NT2/D1 (cell line): ENCODE measurements around the gene DIS3L2.

Experiments used
- DNase-seq: peaks from one replicate; pipeline ENCODE4 v3.0.0-alpha.2; 2011; ENCODE audit warnings: low read depth, low spot score
- H3K27me3 ChIP-seq: 2 replicates; pipeline ENCODE4 v1.6.0; 2011; ENCODE audit warnings: mild to moderate bottlenecking; ENCODE audit not compliant: insufficient read length, insufficient read depth
- H3K36me3 ChIP-seq: 2 replicates; pipeline ENCODE4 v1.6.1; 2011; ENCODE audit warnings: mild to moderate bottlenecking, low read length, mixed read lengths; ENCODE audit not compliant: insufficient read depth, insufficient read length
- H3K4me1 ChIP-seq: 2 replicates; pipeline ENCODE4 v1.5.1; 2011; ENCODE audit not compliant: insufficient read depth, insufficient read length
- H3K4me3 ChIP-seq: 2 replicates; pipeline ENCODE4 v1.5.1; 2011; ENCODE audit warnings: low read depth; ENCODE audit not compliant: insufficient read length
- H3K9ac ChIP-seq: 2 replicates; pipeline ENCODE4 v1.6.0; 2011; ENCODE audit warnings: low read depth; ENCODE audit not compliant: insufficient read length
- H3K9me3 ChIP-seq: 2 replicates; pipeline ENCODE4 v1.5.1; 2011; ENCODE audit warnings: mild to moderate bottlenecking, low read length; ENCODE audit not compliant: insufficient read depth
- SUZ12 ChIP-seq: IDR thresholded peaks from 2 replicates; pipeline ENCODE4 v1.6.1; 2011; ENCODE audit not compliant: insufficient read length, insufficient read depth; ENCODE audit errors: extremely low read depth
- YY1 ChIP-seq: IDR thresholded peaks from 2 replicates; pipeline ENCODE4 v1.6.1; 2011; ENCODE audit not compliant: insufficient read length, insufficient read depth
- ZNF274 ChIP-seq: IDR thresholded peaks from 2 replicates; pipeline ENCODE4 v1.6.1; 2011; ENCODE audit warnings: mild to moderate bottlenecking, low read depth, low read length

DIS3L2 gene

DNA sequence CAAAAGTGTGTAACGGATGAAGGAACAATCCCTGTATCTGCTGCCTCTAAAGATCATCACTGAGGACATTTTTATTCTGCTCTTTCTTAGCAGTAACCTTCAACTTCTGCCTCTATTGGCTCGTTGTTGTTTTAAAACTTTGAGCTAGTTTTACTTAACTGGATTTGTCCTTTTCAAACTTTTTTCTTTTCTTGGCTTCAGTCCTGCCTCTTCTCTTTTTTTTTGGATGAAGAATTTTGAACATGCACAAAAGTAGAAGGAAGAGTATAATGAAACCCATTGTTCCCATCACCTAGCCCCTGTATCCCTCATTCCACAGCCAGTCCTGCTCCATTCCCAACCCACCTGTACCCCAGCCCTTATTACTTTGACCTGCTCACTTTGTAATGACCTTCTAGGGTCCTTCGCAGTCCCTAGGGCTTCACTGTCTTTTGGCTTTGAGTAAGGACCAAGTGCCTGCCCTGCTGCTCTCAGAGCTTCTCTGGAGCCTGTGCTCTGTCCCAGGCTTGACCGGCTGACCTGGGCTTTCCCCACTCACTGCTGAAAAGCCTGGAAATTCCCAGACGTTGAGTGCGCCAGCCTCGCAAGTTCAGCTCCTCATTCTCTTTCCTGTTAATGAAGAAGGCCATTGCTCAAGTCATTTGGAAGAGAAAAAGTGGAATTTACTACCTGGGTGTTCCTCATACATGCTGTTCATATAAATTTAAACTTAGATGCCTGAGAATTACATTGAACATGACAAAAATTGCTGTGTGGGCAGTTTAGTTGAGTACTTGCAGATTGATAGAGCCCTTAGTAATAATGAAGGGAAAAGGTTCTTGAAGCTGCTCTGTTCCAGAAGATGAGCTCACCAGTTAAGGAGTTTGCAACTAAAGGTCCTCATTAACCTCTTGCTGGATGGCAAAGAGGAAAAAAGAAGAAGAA is 267.7 kb downstream of the DIS3L2 start:
- H3K27me3 ChIP-seq = no peaks in the 10 kb centered on the region
- H3K4me1 ChIP-seq = peaks cover 7% of the 10 kb centered on the region
- TF ChIP-seq ZNF274 (no peak), YY1 (no peak), SUZ12 (no peak)
- H3K9ac ChIP-seq = no peak overlapping the region
- H3K9me3 ChIP-seq = no peaks in the 10 kb centered on the region
- no peak for DNase-seq
- no peaks in the 10 kb centered on the region for H3K36me3 ChIP-seq
- no peak overlapping the region for H3K4me3 ChIP-seq

DNA sequence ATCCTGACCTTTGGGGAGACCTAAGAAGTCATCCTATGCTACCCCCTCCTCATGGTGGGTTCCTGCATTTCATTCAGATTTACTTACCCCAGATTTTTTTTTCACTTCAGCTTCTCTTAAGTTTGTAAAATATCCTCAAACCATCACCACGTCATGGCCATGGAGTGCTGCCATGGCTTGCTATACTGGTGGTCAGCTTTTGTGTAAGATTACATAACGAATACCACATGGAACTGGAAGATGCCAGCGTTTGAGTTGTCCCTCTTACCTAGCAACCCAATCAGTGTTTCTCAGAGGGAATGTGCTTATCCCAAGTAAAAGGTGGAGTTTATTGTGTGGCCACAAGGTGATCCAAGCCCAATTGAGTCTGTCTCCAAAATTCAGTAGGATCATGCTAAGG is 268.4 kb downstream of the DIS3L2 start:
- Histone ChIP-seq H3K36me3 (no peaks in the 10 kb centered on the region), H3K9me3 (no peaks in the 10 kb centered on the region), H3K9ac (no peak overlapping the region), H3K27me3 (no peaks in the 10 kb centered on the region), H3K4me3 (no peak overlapping the region), H3K4me1 (peaks cover 7% of the 10 kb centered on the region)
- no peak for DNase-seq
- no peak for TF ChIP-seq YY1
- TF ChIP-seq SUZ12 = no peak
- no peak for TF ChIP-seq ZNF274

DNA sequence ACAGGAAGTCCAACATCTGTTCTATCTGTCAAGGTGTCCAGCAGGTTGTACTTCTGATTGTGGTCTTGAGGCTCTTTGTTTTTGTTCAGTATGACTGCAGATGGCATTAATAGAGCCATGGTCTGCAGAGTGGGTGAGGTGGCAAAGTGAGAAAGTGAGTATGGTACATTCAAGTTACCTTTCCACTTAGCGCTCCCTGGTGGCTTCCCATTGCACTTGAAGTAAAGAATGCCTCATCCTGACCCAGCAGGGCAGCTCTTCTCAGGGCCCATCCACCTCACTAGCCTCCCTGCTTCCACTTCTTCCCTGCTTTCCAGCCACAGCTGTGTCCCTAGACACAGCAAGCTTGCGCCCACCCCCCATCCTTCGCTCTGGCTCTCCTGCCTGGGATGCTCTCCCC is 269.0 kb downstream of the DIS3L2 start:
- DNase-seq = no peak
- TF ChIP-seq SUZ12 (no peak), ZNF274 (no peak), YY1 (no peak)
- no peaks in the 10 kb centered on the region for H3K36me3 ChIP-seq
- H3K9me3 ChIP-seq = no peaks in the 10 kb centered on the region
- H3K4me1 ChIP-seq = peaks cover 7% of the 10 kb centered on the region
- H3K27me3 ChIP-seq = no peaks in the 10 kb centered on the region
- no peak overlapping the region for H3K9ac ChIP-seq
- no peak overlapping the region for H3K4me3 ChIP-seq

DNA sequence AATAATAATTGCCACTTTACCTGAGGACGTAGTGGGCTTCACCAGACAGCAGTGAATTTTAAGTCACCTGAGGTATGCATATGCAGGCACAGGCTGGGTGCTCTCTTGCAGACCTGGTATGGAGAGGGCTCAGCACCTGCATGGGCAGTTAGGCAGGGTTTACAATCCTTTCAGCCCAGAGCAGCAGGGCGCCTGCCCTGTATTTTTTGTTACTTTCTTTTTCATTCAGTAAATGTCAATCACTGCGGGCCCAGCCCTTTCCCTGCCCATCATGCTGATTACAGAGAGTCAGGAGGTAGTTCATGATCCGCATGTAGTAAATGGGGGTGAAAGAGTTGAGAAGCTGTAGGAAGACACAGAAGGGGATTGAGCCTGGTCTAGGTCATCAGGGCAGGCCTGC is 270.0 kb downstream of the DIS3L2 start:
- Histone ChIP-seq H3K36me3 (no peaks in the 10 kb centered on the region), H3K4me1 (peaks cover 7% of the 10 kb centered on the region), H3K27me3 (no peaks in the 10 kb centered on the region), H3K9ac (no peak overlapping the region), H3K4me3 (no peak overlapping the region), H3K9me3 (no peaks in the 10 kb centered on the region)
- DNase-seq = no peak
- TF ChIP-seq SUZ12 = no peak
- no peak for TF ChIP-seq YY1
- no peak for TF ChIP-seq ZNF274

DNA sequence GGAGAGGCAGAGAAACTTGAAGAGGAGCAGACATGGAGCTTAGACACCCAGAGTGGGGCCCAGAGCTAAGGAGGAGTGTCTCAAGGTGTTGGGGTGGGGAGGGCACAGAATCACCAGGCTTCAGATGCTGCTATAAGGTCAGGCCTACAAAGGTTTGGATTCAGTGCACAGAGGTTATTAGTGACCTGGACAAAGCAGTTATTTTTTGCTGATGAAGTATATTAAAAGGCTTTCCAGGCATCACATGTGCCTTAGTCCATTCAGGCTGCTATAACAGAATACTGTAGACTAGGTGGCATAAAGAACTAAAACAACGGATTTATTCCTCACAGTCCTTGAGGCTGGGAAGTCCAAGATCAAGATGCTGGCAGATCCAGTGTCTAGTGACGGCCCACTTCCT is 271.4 kb downstream of the DIS3L2 start:
- H3K27me3 ChIP-seq = no peaks in the 10 kb centered on the region
- H3K9me3 ChIP-seq = no peaks in the 10 kb centered on the region
- no peak for DNase-seq
- no peak overlapping the region for H3K9ac ChIP-seq
- peaks cover 7% of the 10 kb centered on the region for H3K4me1 ChIP-seq
- no peaks in the 10 kb centered on the region for H3K36me3 ChIP-seq
- TF ChIP-seq SUZ12 = no peak
- H3K4me3 ChIP-seq = no peak overlapping the region

DNA sequence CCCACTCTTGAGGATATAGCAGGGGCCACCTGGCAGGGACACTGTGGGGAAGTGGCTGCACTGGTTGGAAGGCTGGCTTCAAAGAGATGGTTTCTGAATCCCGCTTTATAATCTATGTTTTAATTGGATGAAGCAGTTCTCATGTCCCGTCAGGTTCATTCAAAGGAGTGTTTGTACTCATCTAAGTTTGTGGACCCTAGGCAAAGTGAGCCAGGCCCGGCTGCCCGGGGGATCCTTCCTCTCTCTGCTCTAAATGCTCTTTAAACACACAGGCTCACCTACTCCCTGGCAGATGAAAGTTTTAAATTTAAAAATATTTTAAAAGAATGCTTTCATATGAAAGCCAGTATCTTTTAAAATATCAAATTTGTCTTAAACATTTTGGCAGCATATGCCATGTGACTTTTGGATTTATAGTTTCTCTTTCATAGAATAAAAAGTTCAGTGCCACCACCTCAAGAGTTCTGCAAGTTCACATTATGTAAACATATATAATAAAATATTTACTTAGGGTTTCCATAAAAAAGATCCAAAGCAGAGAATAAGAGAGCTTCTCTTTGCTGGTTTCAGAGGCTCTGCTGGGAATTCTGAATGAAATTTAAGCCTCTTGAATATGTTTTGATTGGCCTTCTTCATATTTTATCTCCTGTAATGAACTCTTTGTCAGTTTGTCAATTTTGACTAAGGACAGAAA is 273.6 kb downstream of the DIS3L2 start:
- no peak overlapping the region for H3K4me3 ChIP-seq
- H3K9me3 ChIP-seq = no peaks in the 10 kb centered on the region
- no peak overlapping the region for H3K9ac ChIP-seq
- no peaks in the 10 kb centered on the region for H3K27me3 ChIP-seq
- peaks cover 7% of the 10 kb centered on the region for H3K4me1 ChIP-seq
- H3K36me3 ChIP-seq = peaks cover 13% of the 10 kb centered on the region
- DNase-seq = no peak
- TF ChIP-seq ZNF274 (no peak), YY1 (no peak), SUZ12 (no peak)

DNA sequence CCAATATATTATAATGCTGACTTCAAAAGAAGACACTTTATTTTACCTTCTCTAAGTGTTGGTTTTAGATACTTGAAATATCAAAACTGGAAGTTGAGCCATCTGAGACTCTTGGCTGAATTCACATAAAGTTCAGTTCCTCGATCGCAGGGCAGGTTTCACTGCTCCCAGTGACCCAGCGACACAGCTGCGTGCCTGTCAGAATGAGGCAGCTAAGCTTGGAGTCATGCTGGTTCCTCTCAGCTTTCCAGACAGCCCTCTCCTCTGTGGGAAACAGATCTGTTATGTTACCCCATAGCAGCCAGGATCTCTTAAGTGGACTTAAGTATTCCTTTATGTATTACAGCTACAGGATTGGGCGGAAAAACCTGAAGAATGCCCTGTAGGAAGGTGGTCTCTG is 274.2 kb downstream of the DIS3L2 start:
- Histone ChIP-seq H3K4me1 (peaks cover 7% of the 10 kb centered on the region), H3K4me3 (no peak overlapping the region), H3K9me3 (no peaks in the 10 kb centered on the region), H3K27me3 (no peaks in the 10 kb centered on the region), H3K9ac (no peak overlapping the region), H3K36me3 (peaks cover 13% of the 10 kb centered on the region)
- no peak for TF ChIP-seq ZNF274
- TF ChIP-seq SUZ12 = no peak
- no peak for TF ChIP-seq YY1
- DNase-seq = no peak
